Measurements from ENCODE around the gene LCE5A.
"Not testable (repeated sequence)": the region's sequence is repeated elsewhere in the genome, so short reads cannot be mapped to it uniquely, and the experiment has no call there.

Gene LCE5A

GRCh38 chr1:152517237-152517811 is 6.7 kb downstream of the LCE5A start:
- DNase-seq, result no peak

- DNase-seq, result no peak
Measured at GRCh38 chr1:152519851-152520250, 9.2 kb downstream of the LCE5A start.

GRCh38 chr1:152520561-152521090 is 10.0 kb downstream of the LCE5A start:
- no peak for DNase-seq

DNA sequence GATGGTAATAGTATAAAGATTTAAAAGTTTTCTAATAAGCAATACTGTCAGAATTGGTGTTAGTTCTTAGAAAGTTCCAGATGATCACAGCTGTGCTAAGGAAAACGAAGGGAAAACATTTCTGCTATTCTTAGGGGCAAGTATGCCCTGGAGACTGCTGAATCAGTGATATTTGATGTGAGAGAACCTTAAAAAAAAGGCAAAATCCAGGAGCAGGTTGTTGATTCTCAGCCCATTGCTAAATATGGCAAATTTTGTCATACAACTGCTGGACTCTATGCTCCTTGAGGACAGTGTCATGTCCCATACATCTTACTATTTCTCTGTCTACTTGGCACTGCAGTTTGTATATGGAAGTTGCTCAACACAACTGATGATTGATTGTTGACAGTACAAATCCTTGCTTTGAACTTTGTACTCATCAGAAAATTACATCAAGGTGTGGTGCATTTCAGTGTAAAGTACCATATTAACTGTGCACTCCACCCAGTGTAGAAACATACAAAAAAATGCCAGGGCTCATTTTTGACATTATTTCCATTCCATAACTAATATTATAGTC is 14.6 kb downstream of the LCE5A start:
- no peak for DNase-seq

GRCh38 chr1:152533327-152533938 is 22.8 kb downstream of the LCE5A start:
- DNase-seq, result no peak

GRCh38 chr1:152535774-152536173 is 25.2 kb downstream of the LCE5A start:
- no peak for DNase-seq

DNA sequence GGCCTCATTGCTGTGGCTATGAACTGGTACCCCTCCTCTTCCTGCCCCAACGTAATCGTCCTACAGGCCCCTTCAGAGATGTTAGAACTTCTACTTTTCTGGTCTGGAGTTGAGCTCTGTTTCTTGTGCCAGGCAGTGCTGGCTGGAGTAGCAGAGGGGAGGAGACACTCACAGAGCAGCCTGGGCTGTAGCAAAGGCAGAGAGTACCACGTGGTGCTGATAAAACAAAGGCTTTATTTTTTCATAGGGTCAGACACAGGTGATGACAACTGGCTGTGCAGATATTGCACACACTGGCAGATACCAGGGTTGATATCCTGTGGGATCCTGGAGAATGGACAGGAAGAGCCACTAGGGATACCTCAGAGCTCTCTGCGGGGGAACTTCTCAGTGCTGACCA is 26.9 kb downstream of the LCE5A start:
- no peak for DNase-seq

DNA sequence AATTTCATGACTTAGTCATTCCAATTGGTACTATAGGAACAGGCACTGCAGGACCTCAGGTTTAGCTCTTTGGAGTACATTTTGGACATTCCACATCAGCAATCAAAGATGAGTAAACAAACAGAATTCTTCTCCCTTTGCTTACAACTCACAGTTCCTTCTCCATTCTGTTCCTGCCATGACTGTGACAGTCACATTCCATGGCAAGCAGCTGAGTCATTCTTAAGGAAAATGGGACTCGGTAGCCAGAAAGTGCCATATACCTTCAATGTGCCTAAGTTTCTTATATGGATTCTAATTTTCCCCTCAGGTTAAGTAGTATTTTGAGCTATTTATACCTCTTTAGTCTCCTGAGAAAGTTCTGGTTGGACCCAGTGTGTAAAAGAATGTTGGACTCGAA is 29.3 kb downstream of the LCE5A start:
- no peak for DNase-seq

- DNase-seq, result no peak
Measured at GRCh38 chr1:152543820-152544219, 33.2 kb downstream of the LCE5A start.

GRCh38 chr1:152546704-152547103 is 36.1 kb downstream of the LCE5A start:
- DNase-seq, result no peak

DNA sequence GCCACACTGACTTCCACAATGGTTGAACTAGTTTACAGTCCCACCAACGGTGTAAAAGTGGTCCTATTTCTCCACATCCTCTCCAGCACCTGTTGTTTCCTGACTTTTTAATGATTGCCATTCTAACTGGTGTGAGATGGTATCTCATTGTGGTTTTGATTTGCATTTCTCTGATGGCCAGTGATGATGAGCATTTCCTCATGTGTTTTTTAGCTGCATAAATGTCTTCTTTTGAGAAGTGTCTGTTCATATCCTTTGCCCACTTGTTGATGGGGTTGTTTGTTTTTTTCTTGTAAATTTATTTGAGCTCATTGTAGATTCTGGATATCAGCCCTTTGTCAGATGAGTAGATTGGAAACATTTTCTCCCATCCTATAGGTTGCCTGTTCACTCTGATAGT is 37.8 kb downstream of the LCE5A start:
- not testable (repeated sequence) for DNase-seq

Measured in fibroblast of skin of abdomen (primary cell).